ENCODE measurements around the gene PHLPP1.

Gene PHLPP1

GRCh38 chr18:62778976-62779869 lies 63.9 kb downstream of the PHLPP1 start:
- no peak overlapping the region for H3K4me3 ChIP-seq (ENCODE audit: insufficient read depth in 1 of 2, low read depth in 1 of 2, low read length in 2 of 2)
- no peak overlapping the region for H2BK15ac ChIP-seq (ENCODE audit: low read depth, poor library complexity, severe bottlenecking)
- 92% methylated on average over 4 of the region's 6 CpGs for WGBS
- no peak overlapping the region for H3K9ac ChIP-seq (ENCODE audit: low read length)
- no peak overlapping the region for H2AFZ ChIP-seq (ENCODE audit: low read depth, low read length)
- no peak overlapping the region for H3K27ac ChIP-seq (ENCODE audit: low read length, poor library complexity, severe bottlenecking)
- no peak overlapping the region for H2BK5ac ChIP-seq (ENCODE audit: low read depth, low read length, poor library complexity, severe bottlenecking)
- H3K4me2 ChIP-seq (ENCODE audit: low read length, poor library complexity, severe bottlenecking) = no peak overlapping the region
- no peaks in the 10 kb centered on the region for H3K9me3 ChIP-seq (ENCODE audit: control insufficient read depth, low read length)
- no peak overlapping the region for H2AK5ac ChIP-seq (ENCODE audit: low read length, severe bottlenecking)
- peaks cover 21% of the 10 kb centered on the region for H3K79me1 ChIP-seq (replicated peaks; ENCODE audit: low read length, poor library complexity, severe bottlenecking)
- H3K23ac ChIP-seq (ENCODE audit: low read length in 2 of 2) = no peak overlapping the region
- H4K8ac ChIP-seq (ENCODE audit: low read length) = no peak overlapping the region
- peak overlapping the region in 1 of 2 experiments; percentile 21 for H3K18ac ChIP-seq (ENCODE audit: low read depth in 1 of 2, low read length in 2 of 2)
- no peak overlapping the region for H3K14ac ChIP-seq (ENCODE audit: low read length in 2 of 2)
- no peak overlapping the region for H4K91ac ChIP-seq (ENCODE audit: low read length)
- no peak for DNase-seq
- no peak overlapping the region for H2BK120ac ChIP-seq (ENCODE audit: low read depth, low read length)
- no peaks in the 10 kb centered on the region for H3K36me3 ChIP-seq (ENCODE audit: control insufficient read depth in 1 of 2, insufficient read depth in 2 of 2, low read depth in 1 of 2, low read length in 2 of 2)
- H3K4ac ChIP-seq (ENCODE audit: low read depth in 1 of 2, low read length in 2 of 2) = no peak overlapping the region
- no peak overlapping the region for H2BK12ac ChIP-seq (ENCODE audit: low read length in 2 of 2)
- H3K4me1 ChIP-seq (ENCODE audit: control insufficient read depth, insufficient read depth, low read depth, low read length) = peaks cover 4% of the 10 kb centered on the region
- H3K27me3 ChIP-seq (ENCODE audit: control insufficient read depth in 1 of 2, insufficient read depth in 1 of 2, low read length in 2 of 2) = no peaks in the 10 kb centered on the region

DNA sequence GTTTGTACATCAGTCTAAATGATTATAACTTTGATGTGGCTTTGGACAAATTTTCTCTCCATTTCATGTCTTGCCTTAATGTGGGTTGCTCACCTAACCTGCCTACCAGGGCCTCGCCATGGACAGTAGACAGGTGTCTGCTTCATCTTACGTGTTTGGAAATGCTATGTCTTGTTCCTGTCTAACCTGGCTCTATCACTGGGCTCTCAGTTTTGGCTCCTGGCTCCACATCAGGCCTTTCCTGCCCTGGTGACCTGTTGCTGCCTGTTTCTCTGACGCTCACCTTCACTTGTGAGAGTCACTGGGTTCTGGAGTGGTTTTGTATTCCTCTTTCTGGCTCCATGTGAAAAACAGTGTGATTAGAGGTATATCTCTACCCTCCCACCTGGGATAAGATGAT lies 65.9 kb downstream of the PHLPP1 start:
- peak overlapping the region; percentile 70 for H2BK15ac ChIP-seq (ENCODE audit: low read depth, poor library complexity, severe bottlenecking)
- no peak for DNase-seq
- H3K18ac ChIP-seq (ENCODE audit: low read depth in 1 of 2, low read length in 2 of 2) = peak overlapping the region in 1 of 2 experiments; percentile 34
- no peaks in the 10 kb centered on the region for H3K27me3 ChIP-seq (ENCODE audit: control insufficient read depth in 1 of 2, insufficient read depth in 1 of 2, low read length in 2 of 2)
- H3K4ac ChIP-seq (ENCODE audit: low read depth in 1 of 2, low read length in 2 of 2) = peak overlapping the region in 1 of 2 experiments; percentile 37
- no peaks in the 10 kb centered on the region for H3K9me3 ChIP-seq (ENCODE audit: control insufficient read depth, low read length)
- no peaks in the 10 kb centered on the region for H3K36me3 ChIP-seq (ENCODE audit: control insufficient read depth in 1 of 2, insufficient read depth in 2 of 2, low read depth in 1 of 2, low read length in 2 of 2)
- H3K4me3 ChIP-seq (ENCODE audit: insufficient read depth in 1 of 2, low read depth in 1 of 2, low read length in 2 of 2) = peak overlapping the region in 1 of 2 experiments; percentile 52
- H4K8ac ChIP-seq (ENCODE audit: low read length) = no peak overlapping the region
- H3K4me1 ChIP-seq (ENCODE audit: control insufficient read depth, insufficient read depth, low read depth, low read length) = peaks cover 4% of the 10 kb centered on the region
- no peak overlapping the region for H3K23ac ChIP-seq (ENCODE audit: low read length in 2 of 2)
- WGBS = 93% methylated on average over 2 of the region's 3 CpGs
- no peak overlapping the region for H2BK120ac ChIP-seq (ENCODE audit: low read depth, low read length)
- no peak overlapping the region for H2BK5ac ChIP-seq (ENCODE audit: low read depth, low read length, poor library complexity, severe bottlenecking)
- no peak overlapping the region for H3K14ac ChIP-seq (ENCODE audit: low read length in 2 of 2)
- H3K79me1 ChIP-seq (replicated peaks; ENCODE audit: low read length, poor library complexity, severe bottlenecking) = peaks cover 19% of the 10 kb centered on the region
- peak overlapping the region in 1 of 2 experiments; percentile 77 for H2BK12ac ChIP-seq (ENCODE audit: low read length in 2 of 2)
- H3K27ac ChIP-seq (ENCODE audit: low read length, poor library complexity, severe bottlenecking) = no peak overlapping the region
- peak overlapping the region; percentile 71 for H2AK5ac ChIP-seq (ENCODE audit: low read length, severe bottlenecking)
- H3K9ac ChIP-seq (ENCODE audit: low read length) = peak overlapping the region; percentile 71
- no peak overlapping the region for H2AFZ ChIP-seq (ENCODE audit: low read depth, low read length)
- no peak overlapping the region for H3K4me2 ChIP-seq (ENCODE audit: low read length, poor library complexity, severe bottlenecking)
- no peak overlapping the region for H4K91ac ChIP-seq (ENCODE audit: low read length)

DNA sequence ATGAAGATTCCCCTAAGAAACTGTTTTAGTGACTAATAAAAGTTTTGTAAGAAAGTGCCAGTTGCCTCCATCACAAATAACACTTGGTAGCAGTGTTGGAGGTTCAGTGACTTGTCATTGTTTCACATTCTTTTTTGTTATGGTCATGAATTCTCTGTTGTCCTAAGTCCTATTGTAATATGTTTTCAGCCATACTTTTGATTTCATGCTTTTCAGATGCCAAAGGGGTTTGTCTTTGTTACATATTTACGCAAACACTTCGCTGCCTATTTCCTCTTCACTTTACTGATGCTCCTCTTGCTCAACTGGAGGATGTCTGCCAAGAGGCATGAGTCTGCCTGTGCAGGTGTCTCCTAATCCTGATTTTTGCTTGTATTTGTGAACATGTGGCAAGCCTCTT lies 66.6 kb downstream of the PHLPP1 start:
- Histone ChIP-seq H2AK5ac (ENCODE audit: low read length, severe bottlenecking) (no peak overlapping the region), H3K27me3 (ENCODE audit: control insufficient read depth in 1 of 2, insufficient read depth in 1 of 2, low read length in 2 of 2) (no peaks in the 10 kb centered on the region), H3K18ac (ENCODE audit: low read depth in 1 of 2, low read length in 2 of 2) (no peak overlapping the region), H2BK120ac (ENCODE audit: low read depth, low read length) (no peak overlapping the region), H4K91ac (ENCODE audit: low read length) (no peak overlapping the region), H2BK12ac (ENCODE audit: low read length in 2 of 2) (no peak overlapping the region), H3K36me3 (ENCODE audit: control insufficient read depth in 1 of 2, insufficient read depth in 2 of 2, low read depth in 1 of 2, low read length in 2 of 2) (no peaks in the 10 kb centered on the region), H3K4ac (ENCODE audit: low read depth in 1 of 2, low read length in 2 of 2) (no peak overlapping the region), H2BK15ac (ENCODE audit: low read depth, poor library complexity, severe bottlenecking) (no peak overlapping the region), H3K23ac (ENCODE audit: low read length in 2 of 2) (no peak overlapping the region), H3K9ac (ENCODE audit: low read length) (peak overlapping the region; percentile 71), H3K9me3 (ENCODE audit: control insufficient read depth, low read length) (no peaks in the 10 kb centered on the region), H3K27ac (ENCODE audit: low read length, poor library complexity, severe bottlenecking) (peak overlapping the region; percentile 57), H3K14ac (ENCODE audit: low read length in 2 of 2) (no peak overlapping the region), H2AFZ (ENCODE audit: low read depth, low read length) (no peak overlapping the region), H3K4me2 (ENCODE audit: low read length, poor library complexity, severe bottlenecking) (no peak overlapping the region), H2BK5ac (ENCODE audit: low read depth, low read length, poor library complexity, severe bottlenecking) (no peak overlapping the region), H3K4me3 (ENCODE audit: insufficient read depth in 1 of 2, low read depth in 1 of 2, low read length in 2 of 2) (peak overlapping the region in 1 of 2 experiments; percentile 52), H3K4me1 (ENCODE audit: control insufficient read depth, insufficient read depth, low read depth, low read length) (peaks cover 4% of the 10 kb centered on the region), H4K8ac (ENCODE audit: low read length) (no peak overlapping the region), H3K79me1 (replicated peaks; ENCODE audit: low read length, poor library complexity, severe bottlenecking) (peaks cover 19% of the 10 kb centered on the region)
- peak; percentile 71 for DNase-seq
- WGBS = 21% methylated on average over 2 of the region's 2 CpGs

DNA sequence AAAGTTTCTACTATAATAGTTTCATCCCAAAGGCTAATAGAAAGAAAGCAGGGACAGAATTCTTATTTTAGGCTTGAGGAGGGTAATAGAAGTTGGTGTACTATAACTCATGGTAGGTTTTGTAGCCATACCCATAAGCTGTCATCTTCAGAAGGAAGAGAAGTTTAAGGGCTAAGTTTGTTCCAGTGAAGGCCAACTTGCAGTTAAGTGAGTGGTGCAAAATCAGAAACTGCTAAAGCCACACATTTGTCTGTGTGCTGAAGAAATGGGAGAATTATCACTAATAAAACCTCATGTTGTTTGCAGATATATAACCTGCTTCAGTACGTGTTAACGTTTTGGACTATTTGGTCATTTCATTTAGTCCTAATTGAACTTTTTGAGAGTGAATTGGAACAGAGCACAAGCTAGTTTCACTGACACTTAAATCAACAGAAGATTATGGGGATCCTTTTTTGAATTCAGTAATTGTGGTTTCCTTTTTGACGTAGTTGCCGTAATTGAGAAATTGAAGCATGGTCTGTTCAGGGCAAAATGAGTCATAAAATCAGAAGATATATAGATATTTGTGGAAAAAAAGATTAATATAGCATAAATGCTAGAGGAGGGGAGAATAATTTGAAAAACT lies 69.1 kb downstream of the PHLPP1 start:
- H3K36me3 ChIP-seq (ENCODE audit: control insufficient read depth in 1 of 2, insufficient read depth in 2 of 2, low read depth in 1 of 2, low read length in 2 of 2) = no peaks in the 10 kb centered on the region
- no peak overlapping the region for H3K23ac ChIP-seq (ENCODE audit: low read length in 2 of 2)
- no peak overlapping the region for H3K4ac ChIP-seq (ENCODE audit: low read depth in 1 of 2, low read length in 2 of 2)
- peak; percentile 74 for DNase-seq
- H3K9ac ChIP-seq (ENCODE audit: low read length) = peak overlapping the region; percentile 63
- H3K4me2 ChIP-seq (ENCODE audit: low read length, poor library complexity, severe bottlenecking) = no peak overlapping the region
- no peak overlapping the region for H2AK5ac ChIP-seq (ENCODE audit: low read length, severe bottlenecking)
- H3K4me1 ChIP-seq (ENCODE audit: control insufficient read depth, insufficient read depth, low read depth, low read length) = peaks cover 6% of the 10 kb centered on the region
- WGBS = 74% methylated on average over 4 of the region's 4 CpGs
- no peaks in the 10 kb centered on the region for H3K9me3 ChIP-seq (ENCODE audit: control insufficient read depth, low read length)
- H3K27me3 ChIP-seq (ENCODE audit: control insufficient read depth in 1 of 2, insufficient read depth in 1 of 2, low read length in 2 of 2) = no peaks in the 10 kb centered on the region
- no peak overlapping the region for H2BK12ac ChIP-seq (ENCODE audit: low read length in 2 of 2)
- H2AFZ ChIP-seq (ENCODE audit: low read depth, low read length) = no peak overlapping the region
- H3K79me1 ChIP-seq (replicated peaks; ENCODE audit: low read length, poor library complexity, severe bottlenecking) = peaks cover 25% of the 10 kb centered on the region
- H2BK15ac ChIP-seq (ENCODE audit: low read depth, poor library complexity, severe bottlenecking) = no peak overlapping the region
- H3K18ac ChIP-seq (ENCODE audit: low read depth in 1 of 2, low read length in 2 of 2) = no peak overlapping the region
- H4K8ac ChIP-seq (ENCODE audit: low read length) = no peak overlapping the region
- no peak overlapping the region for H3K27ac ChIP-seq (ENCODE audit: low read length, poor library complexity, severe bottlenecking)
- H3K4me3 ChIP-seq (ENCODE audit: insufficient read depth in 1 of 2, low read depth in 1 of 2, low read length in 2 of 2) = no peak overlapping the region
- no peak overlapping the region for H3K14ac ChIP-seq (ENCODE audit: low read length in 2 of 2)
- no peak overlapping the region for H2BK5ac ChIP-seq (ENCODE audit: low read depth, low read length, poor library complexity, severe bottlenecking)
- no peak overlapping the region for H2BK120ac ChIP-seq (ENCODE audit: low read depth, low read length)
- H4K91ac ChIP-seq (ENCODE audit: low read length) = no peak overlapping the region
